Stimulated activated CD8-positive, alpha-beta memory T cell treated with anti-CD3 and anti-CD28 coated beads, Interleukin-15, amount 100 ng/mL, for 1 hour (primary cell): Measurements from ENCODE around the gene PRKAR1B.

Experiments
- DNase-seq: peaks from one replicate; pipeline ENCODE4 v3.0.0-alpha.2; 2020; ENCODE audit warnings: low read depth

Gene PRKAR1B

DNA sequence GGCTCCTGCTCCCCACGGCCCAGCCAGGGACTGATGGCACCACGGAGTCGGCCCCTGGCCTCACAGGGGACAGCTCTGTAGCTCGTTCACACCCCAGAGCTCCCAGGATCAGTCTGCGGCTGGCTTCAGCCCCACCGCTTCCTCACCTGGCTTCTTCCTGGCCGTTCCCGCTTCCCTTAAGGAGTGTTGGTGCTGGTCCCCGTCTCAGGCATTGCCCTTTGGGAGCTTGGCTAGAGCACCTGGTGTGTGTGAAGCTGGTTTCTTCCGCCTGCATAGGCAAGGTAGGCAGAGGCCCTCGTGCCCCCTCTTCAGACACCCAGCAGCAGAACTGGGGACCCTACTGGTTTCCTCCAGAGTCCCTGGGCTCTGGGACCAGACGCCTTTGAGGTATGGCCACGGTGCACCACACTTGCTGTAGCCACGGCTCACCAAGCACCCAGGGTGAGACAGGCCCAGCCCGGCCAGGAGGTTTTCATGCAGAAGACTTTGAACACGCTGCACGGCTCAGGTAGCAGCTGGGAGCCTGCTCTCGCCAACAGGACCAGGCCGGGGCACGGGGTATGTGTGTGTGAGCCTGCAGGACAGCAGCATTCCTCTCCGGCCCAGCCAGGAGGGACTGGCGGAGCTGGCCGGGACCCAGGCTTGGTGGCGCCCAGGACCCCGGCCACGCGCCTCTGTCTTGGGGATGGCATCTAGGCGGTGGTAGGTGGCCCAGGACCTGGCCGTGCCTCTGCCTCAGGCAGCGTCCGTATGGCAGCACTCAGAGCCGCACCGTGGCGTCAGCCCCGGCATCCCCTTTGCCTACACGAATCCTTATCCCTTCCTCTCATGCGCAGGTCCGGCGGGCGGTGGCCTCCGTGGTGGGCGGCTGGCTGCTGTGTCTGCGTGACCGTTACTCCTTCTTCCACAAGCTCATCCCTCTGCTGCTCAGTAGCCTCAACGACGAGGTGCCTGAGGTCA, 13.2 kb upstream of the PRKAR1B start:
- DNase-seq = no peak

DNA sequence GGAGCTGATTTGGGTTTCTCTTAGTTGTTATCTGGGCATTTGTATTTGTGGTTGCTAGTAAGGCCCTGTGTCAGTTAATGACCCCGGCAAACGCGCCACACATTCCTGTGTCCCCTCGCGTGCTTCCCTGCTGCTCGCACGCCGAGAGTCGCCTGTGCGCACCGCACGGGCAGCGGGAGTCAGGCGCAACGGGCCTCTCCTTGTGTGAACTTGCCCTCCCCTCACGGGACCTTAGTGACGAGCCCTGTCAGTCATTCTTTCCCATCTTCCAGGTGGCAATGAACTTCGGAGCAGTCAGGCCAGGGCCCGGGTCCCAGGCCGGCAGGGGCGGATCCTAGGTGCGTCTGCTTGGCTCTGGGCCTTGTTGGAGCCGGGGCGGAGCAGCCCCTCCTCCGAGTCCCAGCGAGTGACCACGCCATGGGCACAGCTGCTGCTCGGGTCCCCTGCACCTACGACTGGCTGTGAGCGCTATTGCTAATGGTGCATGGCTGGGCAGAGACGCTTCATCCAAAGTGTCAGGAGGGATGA, 12.4 kb upstream of the PRKAR1B start:
- no peak for DNase-seq

DNA sequence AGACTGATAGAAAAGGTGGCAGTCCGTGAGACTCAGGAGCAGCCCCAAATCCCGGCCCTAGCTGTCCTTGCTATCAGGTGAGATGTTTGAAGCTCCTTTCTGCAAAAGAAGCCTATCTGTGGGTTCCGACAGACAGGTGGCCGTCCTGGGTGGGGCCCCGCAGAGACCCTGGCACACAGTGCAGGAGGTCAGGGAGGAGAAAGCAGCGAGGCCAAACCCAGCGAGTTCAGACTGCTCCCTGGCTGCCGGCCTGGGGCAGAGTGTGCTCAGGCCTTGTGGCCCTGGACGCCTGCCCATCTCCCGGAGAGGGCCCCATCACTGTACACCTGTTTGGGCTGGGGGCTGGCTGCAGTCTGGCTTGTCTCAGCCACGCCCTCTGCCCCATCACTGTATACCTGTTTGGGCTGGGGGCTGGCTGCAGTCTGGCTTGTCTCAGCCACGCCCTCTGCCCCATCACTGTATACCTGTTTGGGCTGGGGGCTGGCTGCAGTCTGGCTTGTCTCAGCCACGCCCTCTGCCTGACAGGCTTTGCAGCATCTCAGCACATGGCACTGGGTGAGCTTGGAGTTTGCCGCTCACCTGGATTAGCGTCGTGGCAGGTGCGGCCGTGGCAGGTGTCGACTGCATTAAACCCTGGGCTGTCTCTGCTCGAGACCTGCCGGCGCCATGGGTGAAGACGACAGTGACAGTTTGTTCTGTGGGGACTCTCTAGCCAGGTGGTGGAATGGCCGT, 11.8 kb upstream of the PRKAR1B start:
- DNase-seq = no peak

DNA sequence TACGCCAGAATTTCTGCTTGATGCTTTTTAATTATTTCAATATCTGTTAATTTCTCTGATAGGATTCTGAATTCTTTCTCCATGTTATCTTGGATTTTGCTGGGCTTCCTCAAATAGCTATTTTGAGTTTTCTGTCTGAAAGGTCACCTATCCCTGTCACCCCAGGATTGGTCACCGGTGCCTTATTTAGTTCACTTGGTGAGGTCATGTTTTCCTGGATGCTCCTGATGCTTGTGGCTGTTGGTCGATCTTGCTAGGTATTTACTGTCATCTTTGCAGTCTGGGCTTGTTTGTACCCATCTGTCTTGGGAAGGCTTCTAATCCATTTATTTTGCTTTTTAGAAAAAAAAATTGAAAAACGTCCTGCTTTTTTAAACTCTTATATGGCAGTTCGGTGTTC, 11.2 kb upstream of the PRKAR1B start:
- no peak for DNase-seq

DNA sequence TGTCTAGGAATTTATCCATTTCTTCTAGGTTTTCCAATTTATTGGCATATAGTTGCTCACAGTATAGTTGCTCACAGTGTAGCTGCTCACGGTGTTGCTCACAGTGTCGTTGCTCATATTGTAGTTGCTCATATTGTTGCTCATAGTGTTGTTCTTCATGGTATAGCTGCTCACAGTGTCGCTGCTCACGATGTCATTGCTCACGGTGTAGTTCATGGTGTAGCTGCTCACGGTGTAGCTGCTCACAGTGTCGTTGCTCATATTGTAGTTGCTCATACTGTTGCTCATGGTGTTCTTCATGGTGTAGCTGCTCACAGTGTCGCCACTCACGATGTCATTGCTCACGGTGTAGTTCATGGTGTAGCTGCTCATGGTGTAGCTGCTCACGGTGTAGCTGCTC, 7.7 kb upstream of the PRKAR1B start:
- DNase-seq = no peak

DNA sequence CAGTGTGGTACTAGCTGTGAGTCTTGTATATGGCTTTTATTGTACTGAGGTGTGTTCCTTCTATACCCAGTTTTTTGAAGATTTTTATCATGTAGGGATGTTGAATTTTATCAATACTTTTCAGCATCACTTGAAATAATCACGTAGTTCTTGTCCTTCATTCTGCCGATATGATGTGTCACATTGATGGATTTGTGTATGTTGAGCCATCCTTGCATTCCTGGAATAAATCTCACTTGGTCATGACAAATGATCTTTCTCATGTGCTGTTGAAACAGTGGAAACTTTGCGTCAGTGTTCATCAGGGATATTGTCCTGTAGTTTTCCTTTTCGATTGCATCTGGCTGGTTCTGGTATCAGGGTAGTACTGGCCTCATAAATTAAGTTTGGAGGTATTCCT, 7.1 kb upstream of the PRKAR1B start:
- no peak for DNase-seq

DNA sequence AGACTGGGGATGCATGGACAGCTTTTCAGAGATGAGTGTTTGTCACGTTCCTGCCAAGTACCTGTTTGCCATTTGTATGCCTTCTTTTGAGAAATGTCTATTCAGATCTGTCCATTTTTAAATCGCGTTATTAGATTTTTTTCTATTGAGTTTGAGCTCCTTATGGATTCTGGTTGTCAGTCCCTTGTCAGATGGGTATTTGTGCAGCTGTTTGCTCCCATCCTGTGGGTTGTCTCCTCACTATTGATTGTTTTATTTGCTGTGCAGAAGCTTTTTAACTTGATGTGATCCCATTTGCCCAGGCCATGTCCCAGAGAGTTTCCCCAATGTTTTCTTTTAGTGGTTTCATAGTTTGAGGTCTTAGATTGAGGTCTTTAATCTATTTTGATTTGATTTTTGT, 5.5 kb upstream of the PRKAR1B start:
- DNase-seq = no peak

DNA sequence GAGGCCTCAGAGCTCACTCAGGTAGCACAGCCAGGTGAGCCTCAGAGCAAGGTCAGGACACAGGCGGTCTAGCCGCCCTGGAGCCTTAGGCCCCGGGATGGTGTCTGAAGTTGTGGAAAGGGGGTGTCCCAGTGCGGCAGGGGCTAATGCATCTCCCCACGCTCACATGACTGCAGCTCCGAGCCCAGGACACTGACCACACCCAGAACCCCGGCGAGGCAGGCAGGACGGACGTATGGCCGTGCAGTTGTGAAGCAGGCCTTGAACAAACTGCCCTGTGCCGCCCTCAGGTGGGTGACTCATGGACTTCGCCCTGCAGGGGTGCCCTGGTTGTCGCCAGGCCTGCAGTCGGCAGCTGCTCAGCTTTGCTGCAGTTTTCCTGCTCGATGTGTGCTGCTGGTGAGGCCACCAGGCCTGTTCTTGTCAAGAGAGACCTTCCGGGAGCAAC, 5.0 kb upstream of the PRKAR1B start:
- DNase-seq = no peak

DNA sequence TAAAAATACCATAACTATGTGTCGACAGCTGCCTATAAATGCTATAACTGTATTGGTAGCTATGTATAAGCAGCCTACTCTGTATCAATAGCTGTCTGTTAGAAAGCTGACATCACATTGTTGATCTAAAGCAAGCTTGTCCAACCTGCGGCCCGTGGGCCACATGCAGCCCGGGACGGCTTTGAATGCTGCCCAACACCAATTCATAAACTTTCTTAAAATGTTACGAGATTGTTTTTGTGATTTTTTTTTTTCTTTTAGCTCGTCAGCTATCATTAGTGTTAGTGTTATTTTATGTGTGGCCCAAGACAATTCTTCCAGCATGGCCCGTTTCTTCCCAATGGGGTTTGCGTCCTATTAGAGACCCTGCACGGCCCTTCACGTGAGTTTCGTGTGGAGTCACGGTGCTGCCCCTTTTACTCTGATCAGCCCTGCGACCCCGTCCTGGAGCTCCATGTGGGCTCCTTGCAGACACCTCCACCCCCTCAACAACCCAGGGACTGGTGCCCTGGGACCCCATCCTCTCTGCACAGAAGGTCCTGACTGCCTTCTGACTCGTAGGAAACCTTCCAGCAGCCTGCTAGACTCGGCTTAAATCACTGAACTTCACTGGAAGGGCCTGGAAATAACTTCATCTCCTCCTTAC, 4.5 kb upstream of the PRKAR1B start:
- no peak for DNase-seq

DNA sequence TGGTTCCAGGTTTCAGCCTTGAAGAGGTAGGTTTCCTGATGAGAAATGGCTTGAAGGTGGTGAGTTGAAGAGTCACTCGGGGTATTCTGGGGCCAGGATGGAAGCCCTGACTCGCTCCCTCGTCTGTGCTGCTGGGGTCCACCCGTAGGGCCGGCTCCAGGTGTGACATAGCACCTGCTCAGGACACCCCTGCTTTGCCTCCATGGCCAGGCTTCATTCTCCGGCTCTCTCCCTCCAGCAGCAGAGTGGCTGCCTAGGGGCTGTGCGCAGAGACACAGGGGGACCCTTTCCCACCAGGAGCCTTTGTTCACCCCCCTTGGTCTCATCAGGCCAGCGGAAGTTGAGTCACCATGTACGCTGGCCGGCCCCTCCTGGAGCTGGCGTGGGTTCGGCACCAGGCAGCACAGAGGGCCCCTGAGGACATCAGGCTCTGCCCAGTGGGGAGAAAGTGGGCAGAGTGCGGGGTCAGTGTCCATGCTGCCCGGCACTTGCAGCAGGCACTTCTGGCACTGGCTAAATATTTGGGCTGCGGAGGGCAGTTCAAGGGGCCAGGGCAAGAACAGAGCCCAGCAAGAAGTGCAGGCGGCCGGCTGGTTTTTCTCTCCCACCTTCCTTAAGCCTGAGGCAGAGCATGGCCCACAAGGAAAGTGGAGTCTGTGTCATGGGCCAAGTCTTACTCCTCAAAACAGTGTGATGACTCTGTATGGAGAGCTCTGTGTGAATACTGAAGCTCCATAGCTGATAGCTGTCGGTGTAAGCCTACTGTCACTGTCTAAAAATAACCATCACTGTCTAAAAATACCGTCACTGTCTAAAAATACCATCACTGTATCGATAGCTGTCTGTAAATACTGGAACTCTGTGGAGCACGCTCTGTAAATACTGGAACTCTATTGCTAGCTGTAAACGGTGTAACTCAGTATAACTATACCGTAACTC, 3.7 kb upstream of the PRKAR1B start:
- DNase-seq = no peak

DNA sequence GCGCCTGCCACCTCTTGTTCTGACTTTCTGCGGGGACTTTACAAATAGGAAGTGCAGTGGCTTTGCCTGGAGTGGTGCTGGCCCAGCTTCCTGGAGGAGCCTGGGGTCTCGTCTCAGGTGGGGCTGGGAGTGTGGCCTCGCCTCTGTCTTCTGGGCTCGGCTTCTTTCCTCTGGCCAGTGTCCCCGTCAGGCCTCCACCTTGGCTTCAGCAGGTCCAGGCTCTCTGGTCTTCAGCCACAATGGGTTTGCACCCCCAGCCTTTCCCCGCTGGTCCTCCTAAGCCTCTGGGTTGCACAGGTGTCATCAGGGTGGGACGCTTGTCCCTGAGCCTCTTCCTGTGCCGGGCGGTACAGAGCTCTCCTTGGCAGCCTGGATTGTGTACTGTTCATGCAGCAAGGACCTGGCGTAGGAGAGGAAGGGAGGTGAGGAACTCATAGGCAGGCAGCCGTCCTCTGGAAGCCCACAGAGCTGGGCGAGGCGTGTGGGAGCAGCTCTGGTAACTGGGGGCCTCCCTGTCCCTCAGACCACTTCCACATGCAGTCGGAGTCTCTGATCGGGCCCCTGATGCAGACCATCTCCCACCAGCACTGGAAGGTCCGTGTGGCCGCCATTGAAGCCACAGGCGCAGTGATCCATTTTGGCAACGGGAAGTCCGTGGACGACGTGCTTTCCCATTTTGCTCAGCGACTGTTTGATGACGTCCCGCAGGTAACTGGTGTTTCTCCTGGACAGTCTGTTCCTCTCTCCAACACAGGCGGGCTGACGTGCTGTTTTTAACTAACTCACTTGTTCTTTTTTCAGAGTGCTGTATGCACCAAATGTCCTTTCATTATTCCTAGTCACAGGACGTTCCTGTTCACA, 2.3 kb upstream of the PRKAR1B start:
- DNase-seq = no peak

DNA sequence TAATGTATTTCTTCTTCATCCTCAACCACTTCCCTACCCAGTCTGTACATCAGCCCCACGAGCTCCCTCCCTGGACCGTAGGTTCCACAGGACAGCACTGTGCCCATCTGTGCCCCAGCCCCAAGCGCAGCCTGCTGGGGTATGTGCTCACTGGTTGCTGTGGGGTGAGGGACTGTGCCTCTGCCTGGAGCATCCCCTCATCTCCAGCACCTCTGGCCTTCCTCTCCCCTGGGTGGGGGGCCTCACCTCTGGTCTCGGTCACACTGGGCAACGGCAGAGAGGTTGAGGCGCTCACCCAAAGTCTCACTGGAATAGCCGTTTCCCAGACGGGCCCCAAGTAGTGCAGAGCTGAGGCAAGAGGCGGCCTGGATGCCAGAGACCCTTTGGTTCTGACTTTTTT, 1.5 kb upstream of the PRKAR1B start:
- DNase-seq = no peak

DNA sequence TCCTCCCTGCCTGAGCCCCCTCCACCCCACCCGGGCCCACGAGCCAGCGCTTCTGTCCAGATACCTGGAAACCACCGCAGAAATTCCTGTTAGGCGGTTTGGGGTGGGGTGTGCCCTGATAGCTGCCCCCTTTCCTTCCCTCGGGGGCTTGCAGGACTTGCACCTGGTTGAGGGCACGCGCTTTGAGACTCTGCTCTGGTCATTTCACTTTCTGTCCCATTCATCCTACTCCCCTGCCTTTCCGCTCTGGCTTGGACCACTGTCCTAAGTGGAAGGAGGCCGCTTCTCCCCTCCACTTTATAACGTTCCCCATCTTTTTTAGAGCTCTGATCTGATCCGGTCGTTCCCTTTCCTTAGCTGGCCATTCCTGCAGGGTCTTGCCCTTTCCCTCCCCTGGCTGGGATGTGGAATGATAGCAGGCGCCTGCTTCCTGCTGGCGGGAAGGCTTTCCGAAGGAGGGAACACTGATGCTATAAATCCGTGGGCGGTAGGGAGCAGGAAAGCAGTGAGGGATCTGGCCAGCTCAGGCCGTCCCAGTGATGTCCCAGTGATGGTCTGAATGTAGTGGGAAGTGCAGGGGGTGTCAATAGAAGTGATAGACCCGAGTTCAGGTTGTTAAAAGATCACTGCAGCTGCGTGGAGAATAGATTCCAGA, 852 bp upstream of the PRKAR1B start:
- DNase-seq = no peak

DNA sequence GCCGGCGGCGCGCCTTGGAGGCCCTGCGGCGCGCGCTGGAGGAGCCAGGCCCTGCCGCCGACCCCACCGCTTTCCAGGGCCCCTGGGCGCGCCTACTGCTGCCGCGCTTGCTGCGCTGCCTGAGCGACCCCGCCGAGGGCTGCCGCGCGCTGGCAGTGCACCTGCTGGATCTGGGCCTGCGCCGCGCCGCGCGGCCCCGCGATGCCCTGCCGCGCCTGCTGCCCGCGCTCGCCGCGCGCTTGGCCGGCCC, 302 bp downstream of the PRKAR1B start:
- DNase-seq = no peak

DNA sequence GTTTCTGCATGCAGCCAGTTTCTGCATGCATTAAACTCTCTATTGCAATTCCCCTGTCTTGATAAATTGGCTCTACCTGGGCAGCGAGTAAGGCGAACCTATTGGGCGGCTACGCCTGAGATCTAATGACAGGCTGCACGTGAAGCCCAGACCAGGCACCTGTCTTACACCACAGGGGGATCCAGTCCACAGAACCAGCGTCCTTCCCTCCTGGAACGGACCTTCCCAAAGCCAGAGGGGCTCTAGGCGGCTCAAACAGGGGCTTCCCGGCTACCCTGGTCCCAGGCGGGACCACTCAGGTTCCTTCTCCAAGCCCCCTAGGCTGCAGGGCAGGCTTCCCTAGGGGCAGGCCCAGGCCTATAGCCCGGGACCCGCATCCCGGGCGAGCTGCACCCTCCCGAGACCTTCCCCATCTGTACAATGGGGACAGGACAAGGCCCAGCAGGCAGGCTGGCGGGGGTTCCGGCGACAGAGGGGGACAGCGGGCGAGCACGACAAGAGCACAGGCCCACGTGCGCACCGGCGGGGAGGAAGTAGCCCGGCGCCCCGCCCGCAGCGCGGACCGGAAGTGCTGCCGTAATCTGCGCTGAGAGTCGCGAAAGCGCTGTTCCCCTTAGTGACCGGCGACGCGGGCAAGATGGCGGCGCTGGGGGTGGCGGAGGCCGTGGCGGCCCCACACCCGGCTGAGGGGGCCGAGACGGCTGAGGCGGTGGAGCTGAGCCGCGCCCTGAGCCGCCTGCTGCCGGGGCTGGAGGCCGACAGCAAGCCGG, 812 bp downstream of the PRKAR1B start, which contains the start of gene DNAAF5:
Gene DNAAF5, plus strand, starts transcription at position 616 of the 770 bp plus-strand sequence. Its CDS starts 22 bp downstream, at position 638.
- DNase-seq = peak; percentile 59

DNA sequence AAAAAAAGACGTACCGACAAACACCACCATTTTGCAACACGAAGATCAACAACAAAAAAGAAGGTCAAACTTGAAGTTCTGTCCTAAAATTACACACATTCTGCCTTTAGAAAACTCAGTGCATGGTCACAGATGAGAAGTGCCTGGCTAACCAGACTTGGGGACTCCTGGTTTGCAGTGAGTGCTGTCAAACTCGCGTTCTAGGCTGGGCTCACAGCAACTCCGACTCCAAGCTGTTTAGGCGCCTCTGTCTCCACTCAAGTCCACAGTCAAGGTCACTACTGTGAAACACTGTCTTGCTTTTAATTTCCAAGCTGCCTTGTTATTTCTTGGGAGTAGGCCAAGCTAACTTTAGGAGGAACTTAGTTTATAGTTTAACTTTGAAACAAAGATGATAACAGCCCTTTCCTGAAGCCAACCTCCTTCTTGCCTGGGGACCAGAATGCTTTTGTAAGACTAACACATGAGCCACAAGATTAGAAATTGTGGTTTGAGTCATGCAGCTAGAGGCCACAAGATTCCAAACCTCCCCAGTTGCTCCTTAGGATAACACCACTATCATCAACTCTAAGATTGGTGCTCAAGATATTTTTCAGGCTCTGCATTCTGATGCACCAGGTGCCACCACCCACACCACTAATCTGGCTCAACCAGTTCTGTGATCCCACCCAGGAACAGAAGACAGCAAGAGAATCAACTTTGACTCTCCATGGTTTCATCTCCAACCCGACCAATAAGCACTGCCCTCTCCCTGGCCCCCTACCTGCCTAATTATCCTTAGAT, 1.7 kb downstream of the PRKAR1B start:
- no peak for DNase-seq

DNA sequence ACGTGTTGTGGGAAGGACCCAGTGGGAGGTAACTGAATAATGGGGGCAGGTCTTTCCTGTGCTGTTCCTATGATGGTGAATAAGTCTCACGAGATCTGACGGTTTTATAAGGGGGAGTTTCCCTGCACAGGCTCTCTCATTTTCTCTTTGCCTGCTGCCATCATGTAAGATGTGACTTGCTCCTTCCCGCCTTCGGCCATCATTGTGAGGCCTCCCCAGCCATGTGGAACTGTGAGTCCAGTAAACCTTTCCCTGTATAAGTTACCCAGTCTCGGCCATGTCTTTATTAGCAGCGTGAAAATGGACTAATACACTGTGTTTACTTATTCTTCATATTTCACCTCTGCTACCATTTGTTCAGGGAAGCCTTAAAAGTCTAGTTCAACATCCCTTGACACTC, 2.8 kb downstream of the PRKAR1B start:
- DNase-seq = no peak

DNA sequence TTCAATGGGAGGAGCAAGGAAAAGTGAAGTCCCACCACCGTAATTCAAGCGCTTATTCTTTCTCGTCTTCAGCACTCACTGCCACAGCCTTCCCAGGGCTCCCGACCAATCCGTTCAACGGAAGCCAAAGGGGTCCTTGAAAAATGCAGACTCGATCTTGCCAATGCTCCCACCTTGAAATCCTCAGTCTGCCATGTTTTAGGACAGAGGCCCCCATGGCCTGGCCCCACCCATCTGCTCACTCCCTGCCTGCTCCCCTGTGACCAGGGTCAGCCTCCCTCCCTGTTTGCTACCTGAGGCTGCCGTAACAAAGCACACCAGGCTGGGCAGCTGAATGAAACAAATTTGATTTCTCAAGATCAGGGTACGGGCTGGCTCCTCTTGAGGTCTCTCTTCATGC, 3.5 kb downstream of the PRKAR1B start:
- no peak for DNase-seq
